T-helper 2 cell treated with Interferon-gamma antibody and Interleukin-4, amounts not matched to agents 100 ng/mL and 5 ng/mL, for 36 hours (primary cell): ENCODE data around the gene ID3. TPM values are rescaled to one million over a fixed set of nuclear protein-coding genes. Genes with fewer than 3 reads are reported as not detected.

ENCODE experiments used
- intact Hi-C: fragments of 100-400 bp; cut with micrococcal nuclease; formaldehyde crosslinking; loops from one replicate; pipeline ENCODE4 v1.15.1; 2023
- total RNA-seq: library from RNA; stranded (reverse); gene quantifications from 2 replicates; pipeline ENCODE4 v1.2.3, GENCODE V29; 2022

ID3 gene
- total RNA-seq, 1 donor from 2014 or later = 19.0 TPM

- intact Hi-C loops = loop anchor here (2.0 to 5.0 kb wide), 2 partner anchors 44 to 186 kb away; partner anchors contain the start of genes ASAP3 and HNRNPR
Measured at GRCh38 chr1:23528250-23528978, 30.9 kb downstream of the ID3 start.

GRCh38 chr1:23527900-23528249 lies 31.4 kb downstream of the ID3 start:
- intact Hi-C loops = loop anchor here (2.0 to 5.0 kb wide), 2 partner anchors 43 to 186 kb away; partner anchors contain the start of genes ASAP3 and HNRNPR

- intact Hi-C loops = loop anchor here (5.0 kb wide), 1 partner anchor 185 kb away; the partner anchor contains the start of gene HNRNPR
Measured at GRCh38 chr1:23527366-23527765, 31.9 kb downstream of the ID3 start.

GRCh38 chr1:23526329-23527041 lies 32.8 kb downstream of the ID3 start:
- intact Hi-C loops = loop anchor here (5.0 kb wide), 1 partner anchor 184 kb away; the partner anchor contains the start of gene HNRNPR

- intact Hi-C loops = loop anchor here (5.0 kb wide), 1 partner anchor 183 kb away; the partner anchor contains the start of gene HNRNPR
Measured at GRCh38 chr1:23525558-23526250, 33.6 kb downstream of the ID3 start.

- intact Hi-C loops = loop anchor here (5.0 kb wide), 1 partner anchor 183 kb away; the partner anchor contains the start of gene HNRNPR
Measured at GRCh38 chr1:23524716-23525401, 34.4 kb downstream of the ID3 start.

- intact Hi-C loops = no loop called here
Measured at GRCh38 chr1:23524163-23524562, 35.1 kb downstream of the ID3 start.

GRCh38 chr1:23522244-23522982 lies 36.9 kb downstream of the ID3 start:
- intact Hi-C loops = no loop called here

- intact Hi-C loops = no loop called here
Measured at GRCh38 chr1:23521588-23521987, 37.7 kb downstream of the ID3 start.

GRCh38 chr1:23517581-23517980 lies 41.7 kb downstream of the ID3 start:
- intact Hi-C loops = no loop called here

GRCh38 chr1:23515905-23516304 lies 43.4 kb downstream of the ID3 start:
- intact Hi-C loops = no loop called here

- intact Hi-C loops = no loop called here
Measured at GRCh38 chr1:23514111-23514679, 45.1 kb downstream of the ID3 start.

- intact Hi-C loops = no loop called here
Measured at GRCh38 chr1:23509896-23510295, 49.4 kb downstream of the ID3 start.

Other genes starting within 250 kb of the ID3 start
- gene HNRNPR, start 215.2 kb downstream of the ID3 start, total RNA-seq = 223 and 234 TPM in 2 replicates
- 4.9 and 5.7 TPM in 2 replicates for gene ZNF436, start 189.7 kb downstream of the ID3 start, total RNA-seq
- 14.5 and 17.9 TPM in 2 replicates for gene TCEA3, start 134.8 kb downstream of the ID3 start, total RNA-seq
- gene ASAP3, start 75.3 kb downstream of the ID3 start, total RNA-seq = 0.75 and 0.86 TPM in 2 replicates
- gene E2F2, start 28.3 kb downstream of the ID3 start, total RNA-seq = 85.6 and 87.7 TPM in 2 replicates
- gene RPL11, start 132.3 kb upstream of the ID3 start, total RNA-seq = 1,228 and 1,231 TPM in 2 replicates
- 36.4 and 36.6 TPM in 2 replicates for gene ELOA, start 184.0 kb upstream of the ID3 start, total RNA-seq
- 59.3 and 62.5 TPM in 2 replicates for gene PITHD1, start 218.9 kb upstream of the ID3 start, total RNA-seq
- gene LYPLA2, start 231.6 kb upstream of the ID3 start, total RNA-seq = 85.5 and 86.7 TPM in 2 replicates
- gene GALE, start 241.3 kb upstream of the ID3 start, total RNA-seq = 25.3 TPM in 2 replicates